ENCODE results near the gene FREY1.

The FREY1 gene

GRCh38 chr11:45894555-45895247, 12.4 kb downstream of the FREY1 start:
- no peak for DNase-seq (ENCODE audit: low spot score)

DNA sequence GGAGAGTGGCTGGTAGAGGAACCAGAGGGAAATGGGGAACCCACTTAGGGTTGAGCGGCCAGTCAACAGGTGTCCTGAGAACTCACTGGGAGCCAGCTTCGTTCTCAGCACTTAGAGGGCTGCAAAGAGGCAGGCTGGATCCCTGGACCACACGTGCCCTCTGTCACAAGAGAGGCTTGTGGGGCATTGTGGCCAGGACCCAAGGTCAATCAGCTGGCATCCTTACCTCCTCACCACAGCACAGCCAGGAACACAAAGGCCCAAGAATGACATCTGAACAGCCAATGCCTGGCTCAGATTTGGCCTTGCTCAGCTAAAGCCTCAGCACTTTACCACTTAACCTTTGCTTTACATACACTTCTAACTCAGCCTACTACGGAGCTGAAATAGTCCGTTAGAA, 14.2 kb downstream of the FREY1 start:
- DNase-seq (ENCODE audit: low spot score) = no peak

DNA sequence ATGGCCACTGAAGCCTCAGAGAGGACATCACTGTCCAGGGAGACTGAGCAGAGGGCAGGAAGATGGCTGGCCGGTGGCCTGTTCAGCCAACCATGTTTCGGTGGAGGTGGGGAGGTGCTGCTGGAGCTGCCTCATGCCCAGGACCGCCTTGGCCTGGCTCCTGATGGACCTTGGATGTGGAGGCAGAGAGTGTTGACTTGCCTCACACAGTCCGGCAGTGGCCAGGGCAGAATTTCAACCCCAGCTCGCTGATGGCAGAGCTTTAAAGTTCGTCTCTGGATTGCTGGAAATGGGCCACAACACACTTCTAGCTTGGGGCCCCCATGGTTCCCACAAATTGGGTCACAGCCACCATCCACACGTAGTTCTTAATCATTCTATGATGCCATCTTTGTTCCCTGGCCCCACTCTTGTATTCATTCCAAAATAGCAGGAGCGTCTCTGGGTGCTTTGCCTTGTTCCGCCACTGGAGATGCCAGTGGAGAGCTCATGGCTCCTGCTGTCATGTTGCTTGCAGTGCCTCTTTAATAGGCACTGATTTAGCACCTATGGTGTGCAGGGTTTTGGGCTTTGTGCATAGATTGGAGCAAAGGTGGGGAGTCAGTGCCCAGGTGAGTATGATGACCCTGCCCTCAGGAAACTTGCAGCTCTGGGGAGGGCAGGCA, 16.1 kb downstream of the FREY1 start:
- no peak for DNase-seq (ENCODE audit: low spot score)

GRCh38 chr11:45889966-45890365, 17.1 kb downstream of the FREY1 start:
- no peak for DNase-seq (ENCODE audit: low spot score)

DNA sequence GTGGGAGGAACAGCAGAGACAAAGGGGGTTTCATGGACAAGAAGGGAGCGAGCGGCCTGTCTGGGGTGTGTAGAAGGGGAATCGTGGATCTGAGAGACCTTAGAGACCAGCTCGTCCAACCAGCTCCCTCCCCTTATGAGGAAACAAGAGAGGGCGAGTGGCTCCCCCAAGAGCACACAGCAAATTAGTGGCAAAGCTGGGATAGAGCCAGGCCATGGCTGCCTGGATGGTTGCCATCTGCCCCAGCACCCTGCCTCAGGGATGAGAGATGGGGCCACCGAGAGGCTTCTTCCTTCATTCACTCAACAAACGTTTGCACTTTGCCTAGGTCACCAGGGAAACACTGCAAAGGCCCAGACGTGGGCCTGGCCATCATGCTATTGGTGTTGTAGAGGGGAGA, 17.5 kb downstream of the FREY1 start:
- DNase-seq (ENCODE audit: low spot score) = no peak

- no peak for DNase-seq (ENCODE audit: low spot score)
Measured at GRCh38 chr11:45887587-45887986, 19.5 kb downstream of the FREY1 start.

DNA sequence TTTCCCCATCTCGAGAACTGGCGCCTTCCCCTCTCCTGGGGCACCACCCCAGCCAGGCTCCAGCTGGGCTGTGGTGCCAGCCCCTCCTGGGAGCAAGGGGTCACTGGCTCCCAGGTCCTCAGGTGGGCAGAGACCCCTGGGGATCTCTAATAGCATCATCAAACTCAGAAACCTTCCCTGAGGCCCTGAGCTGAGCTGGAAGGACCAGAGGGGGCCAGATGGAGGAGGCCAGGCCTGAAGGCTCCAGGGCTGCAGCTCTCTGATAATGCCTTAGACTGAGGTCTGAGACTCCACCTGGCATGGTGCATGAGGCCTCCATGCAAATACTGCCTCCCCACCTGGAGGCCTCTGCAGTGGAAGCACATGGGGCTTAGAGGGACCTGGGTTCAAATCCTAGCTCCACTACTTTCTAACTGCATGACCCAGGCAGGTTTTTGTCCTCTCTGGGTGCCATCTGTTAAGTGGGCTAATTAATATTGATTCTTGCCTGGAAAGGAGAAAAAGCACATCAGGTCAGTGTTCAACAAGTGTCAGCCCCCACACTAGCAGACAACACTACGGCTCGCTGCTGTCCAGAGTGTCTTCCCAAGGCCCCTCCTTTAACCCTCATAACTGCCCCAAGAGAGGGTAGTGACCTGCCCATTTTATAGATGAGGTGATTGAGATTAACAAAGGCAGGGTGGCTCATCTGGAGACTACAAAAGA, 20.1 kb downstream of the FREY1 start:
- no peak for DNase-seq (ENCODE audit: low spot score)

GRCh38 chr11:45885921-45886721, 20.9 kb downstream of the FREY1 start:
- no peak for DNase-seq (ENCODE audit: low spot score)

- DNase-seq (ENCODE audit: low spot score) = peak; percentile 61
Measured at GRCh38 chr11:45885274-45885920, 21.7 kb downstream of the FREY1 start, which contains the start of gene MAPK8IP1. Gene MAPK8IP1 (plus strand): TSS chr11:45885651. CDS start chr11:45885821, 170 bp downstream.

GRCh38 chr11:45884596-45885185, 22.4 kb downstream of the FREY1 start:
- no peak for DNase-seq (ENCODE audit: low spot score)

- DNase-seq (ENCODE audit: low spot score) = no peak
Measured at GRCh38 chr11:45881708-45882368, 25.2 kb downstream of the FREY1 start.

DNA sequence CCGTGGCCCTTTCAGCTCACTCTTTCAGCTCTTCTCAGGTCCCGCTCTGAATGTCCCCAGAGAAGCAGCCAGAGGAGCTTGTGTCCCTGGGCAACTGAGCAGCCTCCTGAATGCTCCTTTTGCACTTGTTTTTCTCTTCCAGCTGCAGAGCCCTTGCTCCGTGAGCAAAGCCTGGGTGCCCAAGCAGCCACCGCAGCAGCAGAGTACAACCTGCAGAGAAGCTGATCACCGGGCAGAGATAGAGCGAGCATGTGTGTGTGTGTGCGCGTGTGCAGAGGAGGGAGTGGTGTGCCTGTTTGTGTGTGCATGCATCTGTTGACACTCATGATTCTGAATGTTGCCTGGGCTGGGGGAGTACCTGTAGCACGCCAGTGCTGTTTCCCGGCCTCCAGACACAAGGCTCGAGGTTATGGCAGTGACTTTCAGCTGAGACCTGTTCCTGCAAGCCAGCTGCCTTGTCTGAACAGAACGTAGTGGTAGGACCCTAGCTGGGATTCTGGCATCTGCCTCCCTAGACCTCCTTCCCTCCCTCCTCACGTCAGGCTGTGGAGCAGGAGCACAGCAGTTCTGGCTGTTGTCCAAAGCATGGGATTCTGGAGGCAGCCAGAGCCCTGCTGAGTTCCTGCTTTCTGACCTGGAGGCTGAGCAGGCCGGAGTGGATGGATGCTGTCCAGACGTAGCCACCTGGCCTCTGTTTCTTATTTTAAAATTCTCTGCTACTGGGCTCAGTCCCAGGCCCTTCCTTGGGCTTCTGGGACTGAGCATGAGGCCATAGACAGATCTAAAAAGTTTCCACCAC, 26.1 kb downstream of the FREY1 start:
- no peak for DNase-seq (ENCODE audit: low spot score)

- DNase-seq (ENCODE audit: low spot score) = peak; percentile 94
Measured at GRCh38 chr11:45879803-45880686, 27.0 kb downstream of the FREY1 start.

GRCh38 chr11:45877845-45878244, 29.2 kb downstream of the FREY1 start:
- DNase-seq (ENCODE audit: low spot score) = no peak

DNA sequence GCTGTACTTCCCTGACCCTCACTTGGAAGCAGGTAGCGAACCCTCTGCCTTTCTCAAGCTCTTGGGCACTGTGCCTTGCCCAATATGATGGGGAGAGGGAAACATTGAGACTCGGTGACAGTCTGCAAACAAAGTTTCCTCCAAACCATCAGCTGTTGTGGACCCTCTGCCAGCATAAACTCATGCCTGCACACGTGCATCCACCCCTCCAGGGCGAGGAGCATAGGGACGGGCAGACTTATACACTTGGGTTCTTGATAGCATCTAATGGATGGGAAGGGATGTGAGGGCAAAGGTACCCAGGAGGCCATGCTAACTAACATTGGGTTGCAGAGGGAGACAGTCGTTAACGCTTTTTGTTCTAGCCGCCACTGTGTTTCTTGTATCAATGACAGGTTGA, 29.9 kb downstream of the FREY1 start:
- DNase-seq (ENCODE audit: low spot score) = no peak

GRCh38 chr11:45876401-45876800, 30.7 kb downstream of the FREY1 start:
- no peak for DNase-seq (ENCODE audit: low spot score)

- DNase-seq (ENCODE audit: low spot score) = peak; percentile 61
Measured at GRCh38 chr11:45872651-45873356, 34.3 kb downstream of the FREY1 start.

DNA sequence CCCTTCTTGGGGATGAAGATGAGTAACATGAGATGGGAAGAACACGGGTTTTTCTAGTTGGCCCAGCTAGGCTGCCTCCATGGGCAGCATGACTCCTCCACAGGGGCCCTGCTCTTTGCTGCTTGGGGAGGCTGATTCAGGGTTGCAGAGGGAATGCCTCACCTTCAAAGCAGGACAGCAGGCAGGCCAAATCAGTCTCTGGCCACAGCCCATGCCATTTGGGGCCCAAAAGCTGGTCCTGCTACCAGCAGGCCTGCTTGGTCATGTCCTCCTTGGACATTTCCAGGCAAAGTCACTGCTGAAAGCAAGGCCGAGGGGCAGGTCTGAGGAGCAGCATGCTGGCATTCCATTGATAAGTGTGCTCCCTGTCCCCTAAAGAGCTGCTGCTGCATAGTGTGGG, 35.4 kb downstream of the FREY1 start:
- no peak for DNase-seq (ENCODE audit: low spot score)
